Adrenal gland (tissue), 12 donors: ENCODE results near the gene CCDC116. TPM values are rescaled to one million over a fixed set of nuclear protein-coding genes. Genes with fewer than 3 reads are reported as not detected.
"Not testable (repeated sequence)": the region's sequence is repeated elsewhere in the genome, so short reads cannot be mapped to it uniquely, and the experiment has no call there.

Experiments used
- DNase-seq, 7 donors: peaks; one replicate each; pipeline ENCODE4 v3.0.0-alpha.2; 2019 to 2020
- H3K27ac ChIP-seq, 5 donors: fragments of 200-600 bp; sonication (generic) in 4 of 5; 1 replicate in 3 of 5; 2 replicates in 2 of 5; pipeline versions ENCODE4 v1.5.1 to v1.8.0; 2016 to 2020; ENCODE audit warnings: mild to moderate bottlenecking in 1 of 5
- H3K27me3 ChIP-seq: fragments of 200-600 bp; 2 replicates; pipeline ENCODE4 v1.8.0; 2021
- H3K36me3 ChIP-seq, 2 donors: fragments of 200-600 bp; replicated peaks in 1 of 2; 1 replicate in 1 of 2; 2 replicates in 1 of 2; pipeline versions ENCODE4 v1.5.1 to v1.8.0; 2018 to 2022
- H3K4me1 ChIP-seq, 2 donors: fragments of 200-600 bp; replicated peaks in 1 of 2; 1 replicate in 1 of 2; 2 replicates in 1 of 2; pipeline versions ENCODE4 v1.5.1 to v1.8.0; 2018 to 2021
- H3K4me3 ChIP-seq, 4 donors: fragments of 200-600 bp; sonication (generic) in 3 of 4; one replicate each; pipeline ENCODE4 v1.5.1; 2016 to 2018
- H3K9me3 ChIP-seq, 3 donors: fragments of 200-600 bp; sonication (generic) in 1 of 3; replicated peaks in 1 of 3; 1 replicate in 2 of 3; 2 replicates in 1 of 3; pipeline versions ENCODE4 v1.5.1 to v1.8.0; 2016 to 2021
- POLR2A ChIP-seq, 2 donors: fragments of 450-650 bp; IDR thresholded peaks; one replicate each; pipeline ENCODE4 v1.6.1; 2017; ENCODE audit warnings: antibody characterized with exemption in 2 of 2, mild to moderate bottlenecking in 2 of 2, moderate library complexity in 1 of 2
- WGBS, 4 donors: extraction: QIAGEN DNeasy Blood & Tissue Kit in 2 of 4; methylation state at CpG; one replicate each; pipeline versions ENCODE4 v1.1.5 to v1.1.7; 2013 to 2017; 5-methylcytosine and 5-hydroxymethylcytosine counted together
- intact Hi-C, 2 donors: fragments of 100-400 bp; cut with DNase I; formaldehyde crosslinking; loops; one replicate each; pipeline versions ENCODE4 v1.14.1 to v1.15.0; 2022 to 2023
- polyA plus RNA-seq, 3 donors: library from polyadenylated mRNA; stranded (reverse); fragments of 200-250 nt in 2 of 3; fragments of 350-450 nt in 1 of 3; fragmentation: Illumina TruSeq in 1 of 3; extraction: RNeasy Lipid Tissue Mini Kit (QIAGEN cat#74804) in 1 of 3; gene quantifications; one replicate each; pipeline ENCODE4 v1.2.3, GENCODE V29; 2013 to 2014
- total RNA-seq, 9 donors: library from RNA; depleted of rRNA in 4 of 9; stranded (reverse); fragments of >200 nt in 4 of 9; fragments of 120-200 nt in 1 of 9; fragmentation: NEBNext Ultra II Directional in 1 of 9; extraction: Animal tissue kit (Norgen Biotek cat#: 25700) in 1 of 9; gene quantifications; one replicate each; pipeline versions ENCODE4 v1.1.0 to v1.2.4, GENCODE V29; 2013 to 2023
- TF ChIP-seq, protein P1 (sequence below), 6 experiments: fragments of 450-650 bp in 4 of 6; fragments of 200-600 bp in 2 of 6; sonication (generic) in 1 of 6; IDR thresholded peaks; 1 replicate in 5 of 6; 2 replicates in 1 of 6; pipeline versions ENCODE4 v1.5.1 to v1.8.0; 2016 to 2021; ENCODE audit warnings: antibody characterized with exemption in 6 of 6, mild to moderate bottlenecking in 2 of 6, moderate library complexity in 1 of 6
- donor health status: healthy with polysubstance abuse.
- donor health status: Bipolar disorder and iron deficiency.
- donor health status: DM: yes; HTN: yes; CAD: no.
- donor health status: DM: no; HTN: no; CAD: no.
- donor health status: DM: no; HTN: no; CAD: no.
- donor health status: DM: yes; HTN: yes; CAD: no.

Gene CCDC116
- total and polyA plus RNA-seq, 12 donors: 0.19 to 1.9 (median 0.35) TPM; not detected in 3

DNA sequence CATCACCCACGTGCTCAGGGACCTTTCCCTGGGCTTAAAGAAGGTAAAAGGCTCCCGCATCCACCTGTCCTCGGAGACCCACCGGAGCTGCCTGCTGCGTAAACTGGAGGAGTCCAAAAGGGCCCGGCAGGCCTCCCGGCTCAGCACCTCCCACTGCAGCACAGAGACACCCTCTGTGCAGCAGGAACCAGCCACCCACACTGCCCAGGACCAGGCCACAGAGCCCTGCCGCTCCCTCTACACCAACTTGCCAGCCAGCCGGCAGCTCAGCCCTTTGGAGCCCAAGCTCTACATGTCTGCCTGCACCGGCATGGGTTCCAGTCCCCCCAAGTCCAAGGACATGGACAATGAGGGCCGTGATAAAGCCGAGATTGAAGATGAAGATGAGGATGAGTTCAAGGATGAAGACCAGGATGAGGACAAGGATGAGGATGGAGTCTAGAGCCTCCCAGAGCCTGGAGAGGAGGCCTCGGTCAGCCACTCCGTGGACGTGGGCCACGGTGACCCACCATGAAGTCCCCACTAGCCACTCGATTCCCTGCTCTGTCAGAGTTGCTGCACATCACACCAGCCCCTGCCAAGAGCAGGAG, 4.2 kb downstream of the CCDC116 start:
- TF ChIP-seq POLR2A (IDR thresholded peaks at IDR 0.05): no peak
- TF ChIP-seq, protein P1, sequence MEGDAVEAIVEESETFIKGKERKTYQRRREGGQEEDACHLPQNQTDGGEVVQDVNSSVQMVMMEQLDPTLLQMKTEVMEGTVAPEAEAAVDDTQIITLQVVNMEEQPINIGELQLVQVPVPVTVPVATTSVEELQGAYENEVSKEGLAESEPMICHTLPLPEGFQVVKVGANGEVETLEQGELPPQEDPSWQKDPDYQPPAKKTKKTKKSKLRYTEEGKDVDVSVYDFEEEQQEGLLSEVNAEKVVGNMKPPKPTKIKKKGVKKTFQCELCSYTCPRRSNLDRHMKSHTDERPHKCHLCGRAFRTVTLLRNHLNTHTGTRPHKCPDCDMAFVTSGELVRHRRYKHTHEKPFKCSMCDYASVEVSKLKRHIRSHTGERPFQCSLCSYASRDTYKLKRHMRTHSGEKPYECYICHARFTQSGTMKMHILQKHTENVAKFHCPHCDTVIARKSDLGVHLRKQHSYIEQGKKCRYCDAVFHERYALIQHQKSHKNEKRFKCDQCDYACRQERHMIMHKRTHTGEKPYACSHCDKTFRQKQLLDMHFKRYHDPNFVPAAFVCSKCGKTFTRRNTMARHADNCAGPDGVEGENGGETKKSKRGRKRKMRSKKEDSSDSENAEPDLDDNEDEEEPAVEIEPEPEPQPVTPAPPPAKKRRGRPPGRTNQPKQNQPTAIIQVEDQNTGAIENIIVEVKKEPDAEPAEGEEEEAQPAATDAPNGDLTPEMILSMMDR (IDR thresholded peaks at IDR 0.05): no peak
- H3K36me3 ChIP-seq: no peaks in the 10 kb centered on the region
- no peak overlapping the region for H3K27ac ChIP-seq
- intact Hi-C loops: no loop called here
- H3K9me3 ChIP-seq: no peaks in the 10 kb centered on the region
- no peaks in the 10 kb centered on the region for H3K27me3 ChIP-seq
- 84 to 89% (median 86%) methylated on average over 13 to 17 of the region's 17 CpGs for WGBS, 4 donors
- H3K4me3 ChIP-seq: no peak overlapping the region
- DNase-seq: no peak
- H3K4me1 ChIP-seq: peaks cover 0 to 8% of the 10 kb centered on the region in 2 donors

GRCh38 chr22:21637450-21637849, 4.9 kb downstream of the CCDC116 start:
- intact Hi-C loops, H3K27ac ChIP-seq, H3K9me3 ChIP-seq, DNase-seq, H3K4me3 ChIP-seq, H3K4me1 ChIP-seq, H3K27me3 ChIP-seq, H3K36me3 ChIP-seq: not testable (repeated sequence)
- 66 to 85% (median 75%) methylated on average over 2 of the region's 2 CpGs for WGBS, 4 donors

- Histone ChIP-seq H3K4me1 (peaks cover 10 to 19% of the 10 kb centered on the region in 2 donors), H3K27ac (no peak overlapping the region), H3K9me3 (no peaks in the 10 kb centered on the region), H3K36me3 (no peaks in the 10 kb centered on the region), H3K27me3 (no peaks in the 10 kb centered on the region), H3K4me3 (no peak overlapping the region)
- DNase-seq: no peak
- 60 to 79% (median 75%) methylated on average over 4 of the region's 4 CpGs for WGBS, 4 donors
- intact Hi-C loops: no loop called here
- no peak for TF ChIP-seq POLR2A (IDR thresholded peaks at IDR 0.05)
- TF ChIP-seq, protein P1 (IDR thresholded peaks at IDR 0.05): no peak
Measured at GRCh38 chr22:21639359-21639758, 6.8 kb downstream of the CCDC116 start.

DNA sequence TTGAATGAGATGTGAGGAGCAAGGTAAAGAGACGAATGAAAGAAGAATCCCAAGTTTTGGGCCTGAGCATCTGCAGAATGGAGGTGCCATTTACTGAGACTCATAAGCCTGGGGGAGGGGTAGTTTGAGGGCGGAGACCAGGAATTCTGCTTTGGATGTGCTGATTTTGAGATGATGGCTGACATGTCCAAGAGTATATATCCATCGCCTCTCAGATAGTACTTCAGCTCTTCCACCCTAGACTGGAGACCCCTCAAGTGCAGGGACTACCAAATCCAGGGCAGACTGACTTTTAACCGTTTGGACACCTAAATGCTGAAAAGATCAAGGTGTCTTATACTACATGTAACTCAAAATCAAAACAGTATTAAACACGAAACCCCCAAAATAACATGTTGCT, 8.2 kb downstream of the CCDC116 start:
- Histone ChIP-seq H3K36me3 (peaks cover 0 to 7% of the 10 kb centered on the region in 2 donors), H3K27me3 (no peaks in the 10 kb centered on the region), H3K9me3 (no peaks in the 10 kb centered on the region), H3K27ac (no peak overlapping the region), H3K4me1 (peaks cover 10 to 19% of the 10 kb centered on the region in 2 donors), H3K4me3 (no peak overlapping the region)
- 77 to 83% (median 80%) methylated on average over 5 of the region's 5 CpGs for WGBS, 4 donors
- intact Hi-C loops: no loop called here
- TF ChIP-seq, protein P1 (IDR thresholded peaks at IDR 0.05): no peak
- no peak for TF ChIP-seq POLR2A (IDR thresholded peaks at IDR 0.05)
- no peak for DNase-seq

- Histone ChIP-seq H3K36me3 (peaks cover 0 to 7% of the 10 kb centered on the region in 2 donors), H3K4me3 (peak overlapping the region in 2 of 4 donors; percentile 30 to 58), H3K4me1 (peaks cover 10 to 19% of the 10 kb centered on the region in 2 donors), H3K27ac (peak overlapping the region in 3 of 5 donors; percentile 42 to 74 (median 70)), H3K9me3 (no peaks in the 10 kb centered on the region), H3K27me3 (no peaks in the 10 kb centered on the region)
- 8 to 12% (median 9%) methylated on average over 8 to 9 of the region's 9 CpGs for WGBS, 4 donors
- peak in 6 of 7 donors; percentile 46 to 71 (median 60) for DNase-seq
- intact Hi-C loops: no loop called here
- TF ChIP-seq, protein P1 (IDR thresholded peaks at IDR 0.05): peak; percentile 11 to 48 (median 38)
- no peak for TF ChIP-seq POLR2A (IDR thresholded peaks at IDR 0.05)
Measured at GRCh38 chr22:21641417-21641788, 8.8 kb downstream of the CCDC116 start.
